ENCODE data around the gene CDK4. TPM values are rescaled to one million over a fixed set of nuclear protein-coding genes. Genes with fewer than 3 reads are reported as not detected.

Gene CDK4
- total and polyA plus RNA-seq, 2 of the 4 experiments (the other 2 are of a cell fraction): 261 to 297 TPM

DNA sequence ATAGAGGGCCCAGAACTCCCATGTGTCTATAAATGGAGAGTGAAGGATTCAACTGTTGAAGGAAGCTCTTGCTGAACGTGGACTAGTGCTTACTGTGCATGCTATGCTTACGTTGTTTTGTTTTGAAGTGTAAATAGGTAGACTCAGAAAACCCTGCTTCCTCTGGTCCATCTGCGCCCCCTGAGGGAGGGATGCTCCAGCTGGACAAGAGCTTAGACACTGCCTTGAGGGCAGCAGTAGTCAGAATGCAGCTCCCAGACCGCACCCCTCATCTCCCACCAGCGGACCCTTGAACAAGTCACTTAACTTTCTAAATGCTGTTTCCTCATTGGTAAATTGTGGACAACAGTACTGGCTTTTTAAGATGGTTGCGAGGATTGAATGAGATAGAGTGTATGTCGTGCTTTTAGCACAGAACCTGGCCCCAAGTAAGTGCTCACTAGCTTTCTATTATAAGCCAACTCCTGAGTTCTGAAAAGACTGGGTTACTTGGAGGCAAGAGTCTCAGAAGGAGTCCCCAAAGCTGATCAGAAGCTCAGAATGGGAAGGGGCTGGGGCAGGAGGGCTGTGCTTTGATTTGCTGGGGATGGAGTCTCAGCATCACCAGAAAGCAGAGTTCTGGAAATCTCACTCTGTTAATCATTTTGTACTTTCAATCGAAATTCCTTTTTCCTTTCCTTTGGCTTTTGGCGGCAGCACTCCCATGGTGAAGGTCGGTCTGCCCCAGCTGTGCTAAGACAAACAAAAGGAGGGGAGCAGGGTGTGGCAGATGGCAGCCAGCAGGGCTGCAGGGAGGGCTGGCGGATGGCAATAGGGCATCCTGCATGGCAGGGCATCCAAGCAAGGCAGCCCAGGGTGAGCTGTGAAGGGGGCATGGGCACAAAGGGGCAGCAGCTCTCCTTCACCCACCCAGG lies 29.1 kb downstream of the CDK4 start:
- ATAC-seq (ENCODE audit: low read depth) (no peak), DNase-seq (no peak)
- no peak overlapping the region for H4K5ac ChIP-seq (ENCODE audit: low read depth, low read length)
- H2BK5ac ChIP-seq (ENCODE audit: low read depth, low read length, poor library complexity, severe bottlenecking): no peak overlapping the region
- in situ Hi-C loops (cut with MboI; ENCODE audit: low sequenced_read_pairs) (no loop called here), intact Hi-C loops (cut with micrococcal nuclease) (no loop called here), dilution Hi-C loops (cut with HindIII; ENCODE audit: low sequenced_read_pairs, unreplicated experiment) (no loop called here)
- no peak overlapping the region for H3K4me3 ChIP-seq (ENCODE audit: insufficient read depth, low read depth, low read length)
- no peak overlapping the region for H3K9ac ChIP-seq (ENCODE audit: low read depth, low read length)
- no peak overlapping the region for H4K91ac ChIP-seq (ENCODE audit: insufficient read depth, low read depth, low read length)
- H3K18ac ChIP-seq (ENCODE audit: low read depth, low read length): no peak overlapping the region
- no peak overlapping the region for H3K56ac ChIP-seq (ENCODE audit: extremely low read depth, insufficient read depth, low read length)
- TF ChIP-seq SMC3 (IDR thresholded peaks at IDR 0.05; ENCODE audit: low read depth, low read length) (no peak), NFE2L2 (IDR thresholded peaks at IDR 0.05; ENCODE audit: low read depth, low read length) (no peak), MAZ (IDR thresholded peaks at IDR 0.05; ENCODE audit: borderline replicate concordance, low read depth, low read length) (no peak), RAD21 (IDR thresholded peaks at IDR 0.05; ENCODE audit: low read length) (no peak), RCOR1 (IDR thresholded peaks at IDR 0.05; ENCODE audit: insufficient replicate concordance, low read length) (no peak), POLR2A (IDR thresholded peaks at IDR 0.05; ENCODE audit: low read depth, low read length) (no peak), CHD1 (IDR thresholded peaks at IDR 0.05; ENCODE audit: low read depth, low read length) (no peak), RFX5 (IDR thresholded peaks at IDR 0.05; ENCODE audit: low read depth, low read length) (no peak), MAFK (IDR thresholded peaks at IDR 0.05; ENCODE audit: low read depth, low read length) (no peak), MXI1 (IDR thresholded peaks at IDR 0.05; ENCODE audit: borderline replicate concordance, low read depth, low read length) (no peak)
- TF ChIP-seq, protein P1, sequence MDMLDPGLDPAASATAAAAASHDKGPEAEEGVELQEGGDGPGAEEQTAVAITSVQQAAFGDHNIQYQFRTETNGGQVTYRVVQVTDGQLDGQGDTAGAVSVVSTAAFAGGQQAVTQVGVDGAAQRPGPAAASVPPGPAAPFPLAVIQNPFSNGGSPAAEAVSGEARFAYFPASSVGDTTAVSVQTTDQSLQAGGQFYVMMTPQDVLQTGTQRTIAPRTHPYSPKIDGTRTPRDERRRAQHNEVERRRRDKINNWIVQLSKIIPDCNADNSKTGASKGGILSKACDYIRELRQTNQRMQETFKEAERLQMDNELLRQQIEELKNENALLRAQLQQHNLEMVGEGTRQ (IDR thresholded peaks at IDR 0.05; ENCODE audit: low read depth, low read length): no peak
- BruUV-seq (replicated peaks): no TSS peak
- no peak overlapping the region for H2AFZ ChIP-seq (replicated peaks; ENCODE audit: low read length, poor library complexity)
- ChIA-PET POLR2A (ENCODE audit: unreplicated experiment) (interaction anchor here (0.6 kb wide), 1 partner anchor 42 kb away, joined by 12 read pairs; no protein-coding TSS in a partner anchor), CTCF (interaction anchor here (0.6 kb wide), 2 partner anchors 20 to 147 kb away, joined by 3 read pairs; no protein-coding TSS in a partner anchor)
- peaks cover 0 to 17% of the 10 kb centered on the region in 2 experiments; a peak in 1 of 4 replicates for H3K79me1 ChIP-seq (ENCODE audit: low read depth in 1 of 2, low read length in 2 of 2)
- no CpG with 5 or more reads among the region's 11 CpGs for WGBS, 2 experiments (ENCODE audit: extremely low coverage in 2 of 2, insufficient read length in 1 of 2)
- peaks cover 34% of the 10 kb centered on the region for H3K36me3 ChIP-seq (ENCODE audit: control insufficient read depth, insufficient read depth, low read length)
- 0 out of 2 replicates have a peak, but pooled peaks cover 4% of the 10 kb centered on the region for H3K4me1 ChIP-seq (ENCODE audit: control insufficient read depth, insufficient read depth, low read length)
- no peak overlapping the region for H3K4me2 ChIP-seq (ENCODE audit: low read depth, low read length)
- H3K9me1 ChIP-seq (ENCODE audit: insufficient read depth, low read length): peaks cover 10% of the 10 kb centered on the region; the same call in 1 of the 2 replicates
- no peak overlapping the region for H2BK120ac ChIP-seq (ENCODE audit: low read depth, low read length)
- H2AK5ac ChIP-seq (ENCODE audit: low read depth, low read length): no peak overlapping the region
- H3K27me3 ChIP-seq (ENCODE audit: control insufficient read depth, insufficient read depth, low read length): no peaks in the 10 kb centered on the region; the same call in 1 of the 2 replicates
- peaks cover 9% of the 10 kb centered on the region; the same call in 1 of the 2 replicates for H4K20me1 ChIP-seq (ENCODE audit: insufficient read depth, low read length)
- no peak overlapping the region for H3K14ac ChIP-seq (replicated peaks; ENCODE audit: low read depth, low read length)
- no peak overlapping the region for H3K23ac ChIP-seq (ENCODE audit: low read depth, low read length)
- no peaks in the 10 kb centered on the region for H3K9me3 ChIP-seq (ENCODE audit: control insufficient read depth, insufficient read depth, low read length)
- H2AK9ac ChIP-seq (replicated peaks; ENCODE audit: low read depth, low read length, poor library complexity): no peak overlapping the region
- no peak overlapping the region for H3K4ac ChIP-seq (ENCODE audit: low read depth, low read length)
- H2BK20ac ChIP-seq (ENCODE audit: low read depth, low read length): no peak overlapping the region
- H2BK15ac ChIP-seq (ENCODE audit: low read depth, low read length): no peak overlapping the region
- no peak overlapping the region for H3K27ac ChIP-seq (ENCODE audit: insufficient read depth, low read length)
- no peak overlapping the region for H4K8ac ChIP-seq (ENCODE audit: low read depth in 2 of 2, low read length in 2 of 2)

All from IMR-90 (cell line).